ENCODE results near the gene NCOA3.

The NCOA3 gene

GRCh38 chr20:47672166-47672565 lies 170.5 kb downstream of the NCOA3 start:
- H3K27me3 ChIP-seq: no peaks in the 10 kb centered on the region
- no peak overlapping the region for H3K4me3 ChIP-seq (ENCODE audit: low read depth, low read length)
- H3K36me3 ChIP-seq: peaks cover 6% of the 10 kb centered on the region; the same call in 1 of the 2 replicates
- H3K9me3 ChIP-seq: no peaks in the 10 kb centered on the region
- TF ChIP-seq CTCF (IDR thresholded peaks at IDR 0.05; ENCODE audit: low read depth, low read length): no peak
- no peaks in the 10 kb centered on the region for H3K4me1 ChIP-seq
- no peak for DNase-seq

DNA sequence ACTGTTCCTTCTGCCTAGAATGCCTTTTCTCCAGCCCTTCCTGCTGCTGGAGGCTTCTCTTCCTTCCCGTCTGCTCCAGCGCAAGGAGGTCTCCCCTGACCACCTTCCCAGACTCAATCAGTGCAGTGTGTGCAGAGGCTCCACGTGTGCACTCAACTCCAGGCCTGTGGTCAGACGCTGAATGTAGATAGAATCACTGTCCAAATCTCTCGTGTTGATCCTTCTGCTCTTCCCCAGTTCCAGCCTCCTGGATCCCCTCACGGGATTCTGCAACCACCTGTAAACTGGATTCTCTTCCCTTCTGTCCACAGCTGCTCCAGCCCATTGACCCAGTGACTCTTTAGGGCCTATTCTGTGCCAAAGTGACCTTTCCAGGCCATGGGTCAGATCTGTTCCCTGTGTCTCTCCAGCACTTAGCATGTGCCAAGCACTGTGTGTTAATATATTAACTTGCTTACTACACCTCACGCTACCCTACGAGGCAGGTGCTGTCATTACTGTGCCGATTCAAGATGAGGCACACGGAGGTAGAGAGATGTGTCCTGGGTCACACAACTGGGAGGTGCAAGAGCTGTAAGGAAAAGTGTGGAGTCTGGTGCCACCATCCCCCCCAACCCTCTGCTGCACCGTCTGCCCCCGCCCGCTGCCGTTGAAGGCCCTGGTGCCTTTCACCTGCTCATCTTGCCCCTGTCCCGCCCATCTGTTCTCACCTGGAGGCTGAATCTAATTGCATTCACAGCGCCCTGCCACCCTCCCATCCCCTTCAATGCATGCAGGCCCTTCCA lies 171.4 kb downstream of the NCOA3 start:
- Histone ChIP-seq H3K4me1 (no peaks in the 10 kb centered on the region), H3K4me3 (ENCODE audit: low read depth, low read length) (no peak overlapping the region), H3K36me3 (peaks cover 2% of the 10 kb centered on the region; the same call in 1 of the 2 replicates), H3K27me3 (no peaks in the 10 kb centered on the region), H3K9me3 (no peaks in the 10 kb centered on the region)
- DNase-seq: no peak
- no peak for TF ChIP-seq CTCF (IDR thresholded peaks at IDR 0.05; ENCODE audit: low read depth, low read length)

DNA sequence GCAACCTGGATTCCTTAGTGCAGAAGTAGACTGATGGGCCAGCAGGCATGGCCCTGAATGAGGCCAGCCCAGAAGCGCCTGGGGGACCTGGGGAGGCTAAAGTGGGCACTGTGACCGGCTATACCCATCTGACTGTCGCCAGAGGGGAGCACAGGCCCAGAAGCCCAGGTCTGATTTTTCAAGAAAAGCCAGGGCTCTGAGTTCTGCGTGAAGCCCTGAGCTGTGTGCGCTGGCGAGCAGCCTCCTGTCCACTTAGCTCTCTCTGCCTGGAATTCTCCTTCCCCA lies 171.9 kb downstream of the NCOA3 start:
- no peak for TF ChIP-seq CTCF (IDR thresholded peaks at IDR 0.05; ENCODE audit: low read depth, low read length)
- Histone ChIP-seq H3K4me1 (no peaks in the 10 kb centered on the region), H3K9me3 (no peaks in the 10 kb centered on the region), H3K27me3 (no peaks in the 10 kb centered on the region), H3K36me3 (peaks cover 2% of the 10 kb centered on the region; the same call in 1 of the 2 replicates), H3K4me3 (ENCODE audit: low read depth, low read length) (no peak overlapping the region)
- DNase-seq: no peak

DNA sequence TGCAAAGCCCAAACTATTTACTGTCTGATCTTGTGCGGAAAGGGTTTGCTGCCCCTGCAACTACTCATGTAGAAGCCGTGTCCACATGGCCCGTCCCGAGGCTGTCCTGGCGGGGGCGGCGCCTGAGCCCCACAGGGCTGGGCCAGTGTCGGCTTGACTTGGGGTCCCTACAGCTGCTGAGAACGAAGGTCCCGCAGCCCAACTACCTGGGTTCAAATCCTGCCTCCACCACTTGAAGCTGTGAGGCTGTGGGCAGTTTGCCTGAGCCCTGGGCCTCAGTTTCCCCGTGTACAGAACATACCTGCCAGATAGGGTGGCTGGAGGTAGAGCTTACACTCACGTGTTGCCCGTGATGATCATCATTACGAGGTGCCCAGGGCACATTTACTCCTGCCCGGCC lies 172.5 kb downstream of the NCOA3 start:
- Histone ChIP-seq H3K9me3 (no peaks in the 10 kb centered on the region), H3K4me3 (ENCODE audit: low read depth, low read length) (no peak overlapping the region), H3K27me3 (no peaks in the 10 kb centered on the region), H3K36me3 (peaks cover 2% of the 10 kb centered on the region; the same call in 1 of the 2 replicates), H3K4me1 (no peaks in the 10 kb centered on the region)
- DNase-seq: no peak
- no peak for TF ChIP-seq CTCF (IDR thresholded peaks at IDR 0.05; ENCODE audit: low read depth, low read length)

GRCh38 chr20:47674686-47675085 lies 173.0 kb downstream of the NCOA3 start:
- no peaks in the 10 kb centered on the region; the same call in 1 of the 2 replicates for H3K36me3 ChIP-seq

More at GRCh38 chr20:47674686-47675085, 173.0 kb downstream of the NCOA3 start:
- no peak for DNase-seq
- TF ChIP-seq CTCF (IDR thresholded peaks at IDR 0.05; ENCODE audit: low read depth, low read length): no peak
- Histone ChIP-seq H3K4me1 (no peaks in the 10 kb centered on the region), H3K4me3 (ENCODE audit: low read depth, low read length) (no peak overlapping the region), H3K27me3 (no peaks in the 10 kb centered on the region), H3K9me3 (no peaks in the 10 kb centered on the region)
